Mammary epithelial cell (primary cell): ENCODE results near the gene HDDC2.

Experiments
- EZH2 ChIP-seq: IDR thresholded peaks from 2 replicates; pipeline ENCODE4 v1.6.1; 2012; ENCODE audit warnings: low read length, inconsistent platforms, borderline replicate concordance
- TF ChIP-seq, protein P1 (sequence below), 2 donors: IDR thresholded peaks in 1 of 2; conservative IDR thresholded peaks in 1 of 2; 2 replicates each; pipeline ENCODE4 v1.5.1; 2011 to 2012; ENCODE audit warnings: inconsistent platforms in 2 of 2, low read length in 2 of 2, mild to moderate bottlenecking in 2 of 2, control low read depth in 1 of 2, low read depth in 1 of 2; ENCODE audit not compliant: insufficient read depth in 1 of 2; ENCODE audit errors: extremely low read depth in 1 of 2

DNA sequence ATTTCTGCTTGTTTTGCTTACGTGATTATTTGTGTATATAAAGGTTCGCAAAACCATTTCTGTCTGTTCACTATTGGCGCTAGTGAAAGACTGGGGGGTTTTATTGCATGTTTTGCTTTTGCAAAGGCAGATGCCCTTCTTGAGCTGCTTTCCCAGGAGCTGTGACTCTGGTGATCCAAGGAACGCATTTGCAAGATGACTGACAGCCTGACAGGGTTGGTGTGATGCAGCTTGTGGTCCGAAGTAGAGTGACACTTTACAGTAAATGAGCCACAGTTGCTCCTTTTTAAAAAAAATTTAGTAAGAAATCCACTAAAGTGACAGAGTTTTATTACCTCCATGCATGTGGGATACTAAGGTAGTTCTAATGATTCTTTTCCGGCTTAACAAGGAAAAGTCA, 74.5 kb downstream of the HDDC2 start:
- TF ChIP-seq, protein P1, sequence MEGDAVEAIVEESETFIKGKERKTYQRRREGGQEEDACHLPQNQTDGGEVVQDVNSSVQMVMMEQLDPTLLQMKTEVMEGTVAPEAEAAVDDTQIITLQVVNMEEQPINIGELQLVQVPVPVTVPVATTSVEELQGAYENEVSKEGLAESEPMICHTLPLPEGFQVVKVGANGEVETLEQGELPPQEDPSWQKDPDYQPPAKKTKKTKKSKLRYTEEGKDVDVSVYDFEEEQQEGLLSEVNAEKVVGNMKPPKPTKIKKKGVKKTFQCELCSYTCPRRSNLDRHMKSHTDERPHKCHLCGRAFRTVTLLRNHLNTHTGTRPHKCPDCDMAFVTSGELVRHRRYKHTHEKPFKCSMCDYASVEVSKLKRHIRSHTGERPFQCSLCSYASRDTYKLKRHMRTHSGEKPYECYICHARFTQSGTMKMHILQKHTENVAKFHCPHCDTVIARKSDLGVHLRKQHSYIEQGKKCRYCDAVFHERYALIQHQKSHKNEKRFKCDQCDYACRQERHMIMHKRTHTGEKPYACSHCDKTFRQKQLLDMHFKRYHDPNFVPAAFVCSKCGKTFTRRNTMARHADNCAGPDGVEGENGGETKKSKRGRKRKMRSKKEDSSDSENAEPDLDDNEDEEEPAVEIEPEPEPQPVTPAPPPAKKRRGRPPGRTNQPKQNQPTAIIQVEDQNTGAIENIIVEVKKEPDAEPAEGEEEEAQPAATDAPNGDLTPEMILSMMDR (conservative IDR thresholded peaks at IDR 0.05 in 1 of 2, IDR thresholded peaks at IDR 0.05 in 1 of 2; ENCODE audit: extremely low read depth in 1 of 2, insufficient read depth in 1 of 2, low read depth in 1 of 2, low read length in 2 of 2), result no peak
- no peak for TF ChIP-seq EZH2
